GM12865 (cell line): ENCODE measurements around the gene NFX1.

Experiments used
- DNase-seq: peaks from one replicate; pipeline ENCODE4 v3.0.0; 2010; ENCODE audit warnings: low read depth
- H3K4me3 ChIP-seq: 2 replicates; pipeline ENCODE4 v1.5.1; 2011; ENCODE audit warnings: mild to moderate bottlenecking, low read depth, low read length, control low read depth
- CTCF ChIP-seq: IDR thresholded peaks from 2 replicates; pipeline ENCODE4 v1.5.1; 2011; ENCODE audit warnings: low read length, control low read depth, low read depth, inconsistent platforms; ENCODE audit not compliant: insufficient read depth; ENCODE audit errors: missing control alignments

Gene NFX1

DNA sequence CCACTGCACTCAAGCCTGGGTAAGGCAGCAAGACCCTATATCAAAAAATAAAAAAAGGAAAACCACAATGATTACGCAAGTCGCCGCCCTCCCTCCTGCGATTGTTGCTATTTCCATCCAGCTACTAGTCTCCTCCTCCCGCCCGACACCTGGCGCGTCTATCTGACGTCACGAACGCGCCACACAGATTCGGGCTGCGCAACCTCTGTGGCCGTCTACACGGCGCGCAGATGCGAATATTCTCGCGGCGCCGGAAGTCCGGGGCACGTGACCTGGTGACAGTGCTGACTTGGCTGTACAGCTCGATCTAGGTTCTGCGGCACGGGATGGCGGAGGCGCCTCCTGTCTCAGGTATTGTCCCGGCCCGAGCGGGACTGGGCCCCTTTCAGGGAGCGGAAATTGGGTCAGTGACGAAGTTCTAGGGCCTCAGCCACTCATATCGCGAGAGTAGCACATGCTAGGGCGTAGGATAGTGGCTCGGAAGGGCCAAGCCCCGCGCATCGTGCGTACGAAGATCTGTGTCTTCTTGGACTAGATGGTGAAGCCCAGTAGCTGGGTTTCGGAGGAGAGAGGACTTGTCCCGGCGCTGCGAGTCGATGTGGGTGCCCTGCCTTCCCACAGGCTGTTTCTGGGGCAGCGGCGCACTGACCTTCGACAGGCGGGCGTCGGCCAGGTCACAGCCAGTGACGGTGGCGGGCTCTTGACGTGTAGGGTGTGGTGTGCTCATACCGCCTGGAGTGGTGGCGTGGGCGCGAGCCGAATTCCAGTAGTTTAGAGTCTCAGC lies at the start of gene NFX1:
NFX1 (plus strand) TSS at position 270 of the 784 bp plus-strand sequence; CDS start at position 327, 57 bp downstream.
- DNase-seq = peak; percentile 99
- H3K4me3 ChIP-seq = peak within 1 kb of the TSS; percentile 85
- no peak for TF ChIP-seq CTCF

DNA sequence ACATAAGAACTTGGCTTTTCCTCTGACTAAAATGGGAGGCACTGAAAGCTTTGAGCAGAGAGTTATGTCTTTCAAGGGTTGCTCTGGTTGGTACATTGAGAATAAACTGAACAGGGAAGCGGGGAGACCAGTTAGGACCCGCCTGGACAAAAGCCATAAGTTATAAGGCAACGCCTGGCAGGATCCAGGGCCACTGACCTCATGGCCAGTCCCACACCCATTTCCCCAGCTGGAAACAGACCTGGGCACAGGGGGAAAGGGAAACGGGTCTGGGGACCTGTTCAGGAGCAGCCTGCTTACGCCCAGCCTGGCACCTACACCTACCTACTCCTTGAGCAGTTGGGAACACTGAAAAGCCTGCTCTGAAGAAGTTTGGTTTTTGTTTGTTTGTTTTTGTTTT lies 49.0 kb upstream of the NFX1 start:
- no peak overlapping the region for H3K4me3 ChIP-seq
- no peak for TF ChIP-seq CTCF
- DNase-seq = no peak

DNA sequence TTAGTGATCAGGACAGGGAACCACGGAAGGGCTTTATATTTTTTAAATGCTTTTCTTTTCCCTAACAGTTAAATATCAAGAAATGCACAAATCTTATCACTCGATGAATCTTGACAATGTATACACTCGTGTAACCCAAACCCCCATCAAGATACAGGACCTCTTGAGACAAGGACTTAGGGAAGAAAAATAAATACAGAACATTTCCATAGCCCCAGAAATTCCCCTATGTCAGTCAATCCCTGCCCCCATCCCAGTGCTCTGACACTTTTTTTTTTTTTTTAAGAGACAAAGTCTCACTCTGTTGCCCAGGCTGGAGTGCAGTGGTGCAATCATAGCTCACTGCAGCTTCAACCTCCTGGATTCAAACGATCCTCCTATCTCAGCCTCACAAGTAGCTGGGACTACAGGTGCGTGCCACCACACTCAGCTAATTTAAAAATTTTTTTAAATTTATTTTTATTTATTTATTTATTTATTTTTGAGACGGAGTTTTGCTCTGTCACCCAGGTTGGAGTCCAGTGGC lies 47.6 kb upstream of the NFX1 start:
- TF ChIP-seq CTCF = no peak
- no peak overlapping the region for H3K4me3 ChIP-seq
- DNase-seq = no peak

- no peak for DNase-seq
- no peak overlapping the region for H3K4me3 ChIP-seq
- TF ChIP-seq CTCF = no peak
Observed at GRCh38 chr9:33244137-33244784, 46.1 kb upstream of the NFX1 start.

DNA sequence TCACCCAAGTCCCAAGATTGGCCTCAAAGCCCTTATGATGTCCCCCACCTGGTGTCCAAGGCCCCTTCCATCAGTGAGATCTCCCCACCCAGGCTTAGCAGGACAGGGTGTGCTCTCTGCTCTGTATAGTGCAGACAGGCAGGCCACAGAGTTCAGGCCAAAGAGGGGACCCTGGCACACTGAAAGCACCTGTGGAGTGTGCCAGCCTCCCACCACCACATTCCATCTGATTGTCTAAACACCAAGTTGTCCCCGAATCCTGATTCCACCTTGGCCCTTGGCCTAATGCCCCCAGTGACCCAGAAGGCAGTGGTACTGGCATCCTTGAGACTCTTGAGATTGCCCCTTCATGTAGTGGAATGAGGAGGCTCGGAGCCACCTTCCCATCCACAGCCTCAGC lies 45.0 kb upstream of the NFX1 start:
- no peak overlapping the region for H3K4me3 ChIP-seq
- no peak for TF ChIP-seq CTCF
- no peak for DNase-seq

DNA sequence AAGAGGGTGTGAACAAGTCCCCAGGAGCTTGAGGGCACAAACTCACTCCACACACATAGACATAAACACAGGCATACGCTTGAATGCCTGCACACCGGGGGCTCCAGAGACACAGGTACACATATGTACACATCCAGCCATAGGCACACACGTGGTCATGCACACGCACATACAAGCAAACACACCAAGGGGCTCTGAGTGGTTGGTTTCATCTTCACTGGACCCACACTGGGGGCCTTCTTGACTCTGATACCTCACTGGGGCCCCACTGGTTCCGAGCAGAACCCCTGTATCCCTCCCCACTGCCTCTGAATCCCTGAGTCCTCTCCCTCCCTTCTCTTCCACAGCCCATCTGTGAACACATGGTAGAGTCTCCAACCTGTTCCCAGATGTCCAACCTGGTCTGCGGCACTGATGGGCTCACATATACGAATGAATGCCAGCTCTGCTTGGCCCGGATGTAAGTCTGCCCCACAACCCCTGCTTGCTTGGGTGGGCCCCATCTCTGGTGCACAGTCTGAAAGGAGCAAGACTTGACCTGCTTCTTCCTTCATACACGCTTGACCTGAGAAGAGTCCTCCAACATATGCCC lies 44.0 kb upstream of the NFX1 start:
- H3K4me3 ChIP-seq = no peak overlapping the region
- TF ChIP-seq CTCF = no peak
- DNase-seq = no peak
